IMR-90 (cell line): ENCODE results near the gene QARS1.

Source experiments
- CEBPB ChIP-seq: IDR thresholded peaks from 2 replicates; pipeline ENCODE4 v1.6.1; 2012; ENCODE audit warnings: low read depth, low read length, improper control_type of control experiment
- CTCF ChIP-seq: conservative IDR thresholded peaks from 2 replicates; pipeline ENCODE4 v1.5.1; 2012; ENCODE audit warnings: mild to moderate bottlenecking, low read depth, low read length, improper control_type of control experiment
- FOS ChIP-seq: fragments of 150-350 bp; IDR thresholded peaks from 2 replicates; pipeline ENCODE4 v1.6.1; 2016; ENCODE audit warnings: low read depth, low read length
- POLR2A ChIP-seq: IDR thresholded peaks from 2 replicates; pipeline ENCODE4 v1.6.1; 2012; ENCODE audit warnings: mild to moderate bottlenecking, low read depth, low read length
- RCOR1 ChIP-seq: IDR thresholded peaks from 2 replicates; pipeline ENCODE4 v1.6.1; 2012; ENCODE audit warnings: mild to moderate bottlenecking, low read length, improper control_type of control experiment; ENCODE audit not compliant: insufficient replicate concordance

GRCh38 chr3:49120438-49121131, 16.0 kb upstream of the QARS1 start, which contains the start of gene USP19:
- TF ChIP-seq FOS = no peak
- TF ChIP-seq RCOR1 = no peak
- no peak for TF ChIP-seq CTCF
- TF ChIP-seq POLR2A = peak; percentile 74
- no peak for TF ChIP-seq CEBPB
